GM12801 (cell line): ENCODE results near the gene ATP5F1C.

Experiments used
- TF ChIP-seq, protein P1 (sequence below): IDR thresholded peaks from one replicate; pipeline ENCODE4 v1.5.1; 2011; ENCODE audit warnings: control low read depth; ENCODE audit not compliant: insufficient read length; ENCODE audit errors: extremely low read depth

The ATP5F1C gene

DNA sequence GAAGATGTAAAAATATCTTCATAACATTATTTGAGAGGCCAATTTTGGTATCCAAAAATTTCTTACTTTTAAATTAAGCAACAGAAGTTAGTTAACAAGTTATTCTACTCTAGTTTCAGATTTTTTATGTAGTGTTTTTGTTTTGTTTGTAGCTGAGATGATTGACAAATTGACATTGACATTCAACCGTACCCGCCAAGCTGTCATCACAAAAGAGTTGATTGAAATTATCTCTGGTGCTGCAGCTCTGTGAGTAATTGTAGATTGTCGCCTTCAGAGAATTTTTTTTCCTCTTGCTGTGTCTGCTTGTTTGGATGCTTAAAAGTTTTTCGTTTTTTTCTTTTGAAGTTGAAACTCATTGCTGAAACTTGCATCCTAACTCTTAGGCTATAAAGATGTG lies 14.6 kb downstream of the ATP5F1C start:
- TF ChIP-seq, protein P1, sequence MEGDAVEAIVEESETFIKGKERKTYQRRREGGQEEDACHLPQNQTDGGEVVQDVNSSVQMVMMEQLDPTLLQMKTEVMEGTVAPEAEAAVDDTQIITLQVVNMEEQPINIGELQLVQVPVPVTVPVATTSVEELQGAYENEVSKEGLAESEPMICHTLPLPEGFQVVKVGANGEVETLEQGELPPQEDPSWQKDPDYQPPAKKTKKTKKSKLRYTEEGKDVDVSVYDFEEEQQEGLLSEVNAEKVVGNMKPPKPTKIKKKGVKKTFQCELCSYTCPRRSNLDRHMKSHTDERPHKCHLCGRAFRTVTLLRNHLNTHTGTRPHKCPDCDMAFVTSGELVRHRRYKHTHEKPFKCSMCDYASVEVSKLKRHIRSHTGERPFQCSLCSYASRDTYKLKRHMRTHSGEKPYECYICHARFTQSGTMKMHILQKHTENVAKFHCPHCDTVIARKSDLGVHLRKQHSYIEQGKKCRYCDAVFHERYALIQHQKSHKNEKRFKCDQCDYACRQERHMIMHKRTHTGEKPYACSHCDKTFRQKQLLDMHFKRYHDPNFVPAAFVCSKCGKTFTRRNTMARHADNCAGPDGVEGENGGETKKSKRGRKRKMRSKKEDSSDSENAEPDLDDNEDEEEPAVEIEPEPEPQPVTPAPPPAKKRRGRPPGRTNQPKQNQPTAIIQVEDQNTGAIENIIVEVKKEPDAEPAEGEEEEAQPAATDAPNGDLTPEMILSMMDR, result no peak

DNA sequence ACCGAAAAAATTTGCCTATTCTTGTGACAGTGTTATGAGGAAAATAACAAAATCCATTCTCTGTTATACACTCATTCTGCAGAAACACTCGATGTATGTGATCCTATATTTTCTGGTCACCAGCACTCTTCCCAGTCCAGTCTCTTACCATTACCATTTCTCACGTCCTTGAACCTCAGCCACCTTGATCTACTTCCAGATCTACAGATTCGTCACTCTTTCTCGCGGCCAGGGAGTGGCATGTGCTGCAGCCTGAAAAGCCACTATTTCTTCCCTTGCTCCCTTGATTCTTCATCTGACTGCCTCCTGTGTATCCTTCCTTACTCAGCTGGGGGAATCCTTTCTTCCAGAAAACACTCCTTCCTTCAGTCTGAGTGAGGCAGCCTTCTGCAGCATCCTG lies 16.2 kb downstream of the ATP5F1C start:
- TF ChIP-seq, protein P1, result no peak

DNA sequence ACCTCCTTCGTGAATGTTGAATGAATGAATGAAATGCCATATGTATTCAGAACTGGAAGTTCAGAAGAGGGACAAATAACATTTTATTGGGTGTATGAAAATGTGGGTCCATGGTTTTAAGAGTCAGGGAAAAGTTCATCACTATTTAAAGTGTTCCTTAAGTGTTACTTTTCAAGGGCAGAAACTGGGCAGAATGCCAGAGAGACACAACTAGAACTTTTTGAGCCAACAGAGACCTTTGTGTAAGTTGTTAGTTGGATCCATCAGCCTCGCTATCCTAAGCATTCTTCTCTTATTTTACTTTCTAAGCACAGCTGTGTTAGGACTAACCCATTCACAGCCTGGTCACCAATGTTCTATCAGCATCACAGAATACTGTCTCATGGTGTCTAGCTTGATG lies 16.8 kb downstream of the ATP5F1C start:
- TF ChIP-seq, protein P1, result no peak

DNA sequence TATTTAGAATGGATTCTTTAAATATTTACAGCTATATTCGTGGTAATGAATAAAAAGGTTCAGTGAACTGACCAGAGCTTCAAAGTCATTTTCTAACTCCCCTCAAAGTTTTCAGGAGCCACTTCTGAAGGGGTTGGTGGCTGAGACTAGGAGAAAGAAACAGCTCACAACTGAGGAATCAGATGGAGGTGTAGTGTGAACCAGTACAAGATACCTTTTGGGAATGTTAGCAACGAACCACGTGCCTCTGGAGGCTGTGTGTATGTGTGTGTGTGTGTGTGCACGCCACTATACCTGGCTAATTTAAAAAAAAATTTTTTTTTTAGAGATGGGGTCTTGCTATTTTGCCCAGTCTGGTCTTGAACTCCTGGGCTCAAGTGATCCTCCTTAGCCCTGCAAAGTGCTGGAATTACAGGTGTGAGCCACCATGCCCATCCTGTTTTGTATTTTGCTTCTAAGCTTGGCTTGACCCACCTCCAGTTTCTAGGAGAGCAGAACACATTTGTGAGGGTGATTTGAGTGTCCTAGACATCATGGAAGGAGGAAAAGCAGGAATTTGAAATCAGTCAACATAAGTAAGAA lies 20.8 kb downstream of the ATP5F1C start:
- TF ChIP-seq, protein P1, result no peak

DNA sequence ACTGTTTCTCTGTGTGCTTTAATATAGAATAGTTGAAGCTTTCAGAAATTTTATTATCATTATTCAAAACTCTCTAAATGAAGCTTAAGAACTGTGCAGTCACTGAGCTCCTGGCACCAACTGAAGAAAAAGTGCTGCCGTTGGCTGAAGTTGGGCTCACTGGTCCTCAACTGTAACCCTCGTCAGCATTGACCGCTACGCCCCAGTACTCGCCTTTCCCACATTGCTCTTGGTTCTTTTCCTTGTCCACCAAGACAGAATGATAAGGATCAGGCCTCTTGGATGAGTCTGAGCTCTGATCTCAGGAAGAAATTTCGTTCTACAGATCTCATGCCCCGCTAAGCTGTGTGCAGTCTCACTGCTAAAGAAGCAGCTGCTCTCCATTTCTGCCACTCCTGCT lies 22.5 kb downstream of the ATP5F1C start:
- TF ChIP-seq, protein P1, result no peak

DNA sequence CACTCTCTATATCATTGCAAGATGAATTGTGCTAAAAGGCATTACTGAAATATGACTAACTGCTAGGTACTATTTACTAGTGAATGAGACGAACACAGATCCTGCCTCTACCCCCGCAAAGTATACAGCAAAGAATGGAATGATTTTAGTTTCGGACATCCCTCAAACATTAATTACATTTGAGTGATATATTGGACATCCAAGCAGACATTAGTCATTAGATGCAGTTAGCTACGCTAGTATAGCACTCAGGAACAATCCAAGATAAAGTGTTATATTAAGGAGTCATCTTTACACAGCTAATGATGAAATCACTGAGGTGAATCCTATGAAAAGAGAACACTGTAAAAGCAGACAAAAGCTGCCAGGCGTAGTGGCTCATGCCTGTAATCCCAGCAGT lies 23.0 kb downstream of the ATP5F1C start:
- TF ChIP-seq, protein P1, result no peak

DNA sequence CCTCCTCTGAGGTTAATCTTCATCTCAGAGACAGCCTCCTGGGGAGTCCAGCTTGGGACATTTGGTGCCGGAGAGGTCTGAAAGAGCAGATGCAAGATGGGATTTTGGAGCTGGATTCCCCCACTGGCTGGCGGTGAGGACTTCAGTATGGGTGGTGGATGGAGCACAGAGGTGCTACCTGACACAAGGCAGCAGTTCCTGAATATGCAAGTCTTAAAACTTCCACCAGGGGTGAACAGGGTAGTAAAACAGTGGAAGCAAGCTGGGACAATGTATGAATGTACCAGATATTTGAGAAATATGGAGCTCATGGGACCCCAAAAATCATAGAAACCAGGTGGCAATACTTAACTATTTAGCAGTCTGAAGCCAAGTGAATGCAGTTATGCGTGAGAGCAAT lies 25.5 kb downstream of the ATP5F1C start:
- TF ChIP-seq, protein P1, result no peak
